Superior temporal gyrus (tissue), 1 donor: Measurements from ENCODE around the gene AGBL3.
"Not testable (repeated sequence)": the region's sequence is repeated elsewhere in the genome, so short reads cannot be mapped to it uniquely, and the experiment has no call there.

Source experiments
- DNase-seq: peaks from one replicate; pipeline ENCODE4 v3.0.0-alpha.2; 2016; ENCODE audit errors: extremely low spot score

Gene AGBL3

DNA sequence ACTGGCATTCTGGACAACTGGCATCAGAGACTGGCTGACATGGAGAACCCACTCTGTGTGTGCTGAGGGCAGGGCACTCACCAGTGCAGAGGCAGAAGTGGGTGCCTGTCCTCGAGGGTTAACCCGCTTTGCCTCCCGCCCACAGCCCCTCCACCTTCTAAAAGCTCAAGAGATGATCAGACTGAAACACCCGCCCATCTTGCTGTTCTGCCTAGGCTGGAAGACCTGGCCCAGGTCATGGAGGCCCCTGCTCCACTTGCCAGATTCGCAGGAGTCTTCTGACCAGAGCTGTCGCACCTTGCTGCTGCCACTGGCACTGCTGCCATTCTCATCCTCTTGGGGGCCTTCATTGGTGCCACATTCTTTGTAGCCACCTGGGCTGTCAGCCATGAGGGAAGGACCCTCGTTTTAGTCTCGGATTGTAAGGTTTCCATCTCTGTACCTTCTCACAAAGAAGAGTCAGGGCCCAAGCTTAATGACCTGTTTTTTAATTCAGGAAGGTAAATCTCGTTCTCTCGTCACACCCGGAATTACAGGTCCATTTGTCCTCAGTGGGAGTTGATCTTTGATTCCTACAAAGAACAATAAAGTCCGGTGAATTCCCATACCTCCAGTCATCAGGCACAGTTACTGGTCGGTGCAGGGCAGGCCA, 182.3 kb downstream of the AGBL3 start:
- no peak for DNase-seq

- no peak for DNase-seq
These were observed 183.0 kb downstream of the AGBL3 start for GRCh38 chr7:135169141-135169963.

DNA sequence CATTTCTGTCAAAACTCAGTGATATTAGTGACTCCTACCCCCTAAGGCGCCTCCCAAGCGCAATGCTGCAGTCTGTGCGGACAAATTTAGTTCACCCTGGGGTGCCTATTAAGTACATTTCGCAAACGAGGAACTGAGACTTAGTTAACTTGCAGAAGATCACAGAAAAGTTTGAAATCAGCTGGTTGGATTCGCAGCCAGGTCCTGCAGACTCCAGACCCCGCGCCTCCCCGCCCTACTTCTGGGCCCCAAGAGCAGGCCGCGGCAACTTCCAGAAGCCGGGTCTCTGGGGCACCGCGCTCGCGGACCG, 183.6 kb downstream of the AGBL3 start:
- DNase-seq: no peak

GRCh38 chr7:135170274-135170997, 184.1 kb downstream of the AGBL3 start, which contains the start of gene CYREN:
TSS of gene CYREN (minus strand) at chr7:135170707. CDS start at chr7:135168922, 1,785 bp downstream.
- peak; percentile 93 for DNase-seq

- DNase-seq: not testable (repeated sequence)
These were observed 184.7 kb downstream of the AGBL3 start for GRCh38 chr7:135170998-135171481.

- peak; percentile 44 for DNase-seq
These were observed 185.4 kb downstream of the AGBL3 start for GRCh38 chr7:135171581-135172291.

GRCh38 chr7:135173916-135174315, 187.6 kb downstream of the AGBL3 start:
- DNase-seq: not testable (repeated sequence)

- DNase-seq: no peak
These were observed 188.6 kb downstream of the AGBL3 start for GRCh38 chr7:135174941-135175340.

- DNase-seq: no peak
These were observed 189.6 kb downstream of the AGBL3 start for GRCh38 chr7:135175931-135176330.

- DNase-seq: no peak
These were observed 190.9 kb downstream of the AGBL3 start for GRCh38 chr7:135177028-135177696.

- DNase-seq: no peak
These were observed 192.1 kb downstream of the AGBL3 start for GRCh38 chr7:135178364-135178763.

GRCh38 chr7:135179321-135179925, 193.1 kb downstream of the AGBL3 start:
- no peak for DNase-seq

DNA sequence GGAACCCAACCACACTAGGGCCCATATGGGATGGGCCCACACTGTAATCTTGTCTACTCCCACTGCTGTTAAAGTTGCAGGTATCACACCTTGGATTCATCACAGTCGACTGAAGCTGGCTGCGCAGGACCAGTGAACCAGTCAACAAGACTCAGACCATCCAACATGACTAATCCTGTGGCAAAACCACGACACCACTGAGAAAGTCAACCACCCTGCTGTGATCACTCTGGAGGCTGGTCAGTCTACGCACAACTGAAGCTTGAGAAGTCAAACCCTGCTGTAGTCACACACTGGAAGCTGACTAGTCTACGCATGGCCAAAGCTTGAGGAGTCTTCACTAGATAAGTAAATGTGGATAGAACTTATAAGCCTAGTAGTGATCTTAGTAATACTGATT, 193.8 kb downstream of the AGBL3 start:
- DNase-seq: no peak

DNA sequence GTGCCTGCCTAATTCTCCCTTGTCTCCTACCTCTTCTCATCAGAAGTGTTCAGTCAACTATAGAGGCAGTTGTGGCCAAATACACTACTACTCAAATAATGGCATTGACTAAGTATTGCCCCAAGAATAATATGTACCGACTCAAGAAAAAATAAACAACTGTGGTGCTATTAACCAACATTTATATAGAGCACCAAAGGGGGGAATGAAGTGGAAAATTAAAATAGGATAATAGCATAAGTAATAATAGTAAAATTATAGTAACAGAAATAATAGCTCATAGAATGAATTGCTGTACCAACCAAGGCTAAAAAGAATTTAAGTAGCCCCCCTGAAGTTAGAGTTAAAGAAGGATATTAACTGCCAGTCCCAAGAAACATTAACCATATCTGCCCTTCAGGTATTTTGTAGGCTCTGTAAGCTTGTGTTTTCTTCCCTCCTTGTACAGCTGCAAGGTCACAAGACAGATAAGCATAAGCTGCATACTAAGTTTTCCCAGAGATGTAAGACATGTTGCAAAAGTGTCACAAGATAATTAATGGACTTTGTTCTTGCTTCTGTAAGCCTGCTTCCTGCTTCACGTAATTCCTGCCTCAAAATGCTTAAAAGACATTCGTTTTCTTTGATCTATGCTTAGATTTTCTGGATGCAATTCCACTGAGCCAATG, 195.1 kb downstream of the AGBL3 start:
- DNase-seq: no peak

DNA sequence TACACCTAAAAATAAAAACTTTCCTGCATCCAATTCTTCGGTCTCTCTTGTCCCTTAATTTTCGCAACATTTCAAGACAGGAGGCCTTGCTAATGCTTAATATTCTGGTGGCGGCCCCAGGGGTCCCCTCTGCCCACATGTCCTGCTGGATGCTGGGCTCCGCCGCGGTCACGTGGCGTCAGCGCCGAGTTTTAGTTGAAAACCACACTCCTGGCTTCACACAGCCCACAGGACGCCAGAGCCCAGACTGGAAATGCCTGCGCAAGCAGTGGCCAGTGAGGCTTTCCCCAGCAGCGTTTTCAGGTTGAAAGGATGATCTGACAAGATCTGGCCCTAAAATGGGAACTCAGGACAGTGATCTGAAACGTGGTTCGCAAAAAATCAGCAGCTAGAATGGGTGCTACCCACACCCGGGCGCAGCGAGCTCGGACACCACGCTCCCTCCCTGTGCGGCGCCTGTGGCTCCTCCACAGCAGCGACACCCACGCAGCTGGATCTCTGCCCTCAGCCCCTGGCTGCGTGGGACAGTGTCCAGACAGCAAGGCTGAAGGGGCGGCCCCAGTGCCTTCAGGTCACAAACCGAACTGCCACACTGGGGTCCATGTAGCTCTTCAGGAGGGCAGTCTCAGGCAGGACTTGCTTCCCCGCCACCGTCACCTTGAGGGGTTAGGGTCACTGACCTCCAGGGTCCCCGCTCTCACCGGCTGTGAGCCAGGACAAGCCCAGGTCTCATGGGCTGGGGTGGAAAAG, 195.8 kb downstream of the AGBL3 start:
- no peak for DNase-seq

- no peak for DNase-seq
These were observed 197.2 kb downstream of the AGBL3 start for GRCh38 chr7:135183478-135183877.

DNA sequence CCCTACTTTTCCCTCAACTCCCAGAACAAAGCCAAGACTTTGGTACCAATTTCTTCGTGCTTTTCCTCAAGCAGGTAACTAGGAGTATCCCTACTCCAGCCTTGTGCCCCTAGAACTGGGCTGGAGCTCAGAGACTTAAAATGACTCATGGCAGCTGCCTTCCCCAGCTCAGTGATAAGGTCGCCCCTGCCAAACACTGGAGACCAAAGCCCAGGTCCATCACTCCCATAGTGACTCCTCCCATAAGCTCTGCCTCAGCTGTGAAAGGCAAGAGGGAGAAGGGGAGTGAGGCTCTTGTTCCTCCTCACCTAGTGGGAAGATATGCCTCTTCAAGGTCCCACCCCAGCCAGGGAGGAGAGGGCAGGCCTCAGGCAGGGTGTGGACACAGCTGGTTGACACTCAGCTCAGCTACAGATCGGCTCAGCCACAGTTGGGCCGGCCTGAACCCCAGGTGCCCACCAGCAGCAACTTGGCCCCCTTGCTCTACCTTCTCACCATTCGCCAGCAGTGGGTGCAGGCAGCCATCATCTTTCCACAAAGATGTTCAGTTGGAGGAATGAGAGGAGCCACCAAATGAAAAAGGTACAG, 198.0 kb downstream of the AGBL3 start:
- no peak for DNase-seq
